Stimulated activated CD8-positive, alpha-beta memory T cell treated with anti-CD3 and anti-CD28 coated beads, Interleukin-7, amount 100 ng/mL, for 24 hours (primary cell): ENCODE measurements around the gene SBF2.

Experiments
- DNase-seq: peaks from one replicate; pipeline ENCODE4 v3.0.0-alpha.2; 2020; ENCODE audit warnings: low read depth

SBF2 gene

DNA sequence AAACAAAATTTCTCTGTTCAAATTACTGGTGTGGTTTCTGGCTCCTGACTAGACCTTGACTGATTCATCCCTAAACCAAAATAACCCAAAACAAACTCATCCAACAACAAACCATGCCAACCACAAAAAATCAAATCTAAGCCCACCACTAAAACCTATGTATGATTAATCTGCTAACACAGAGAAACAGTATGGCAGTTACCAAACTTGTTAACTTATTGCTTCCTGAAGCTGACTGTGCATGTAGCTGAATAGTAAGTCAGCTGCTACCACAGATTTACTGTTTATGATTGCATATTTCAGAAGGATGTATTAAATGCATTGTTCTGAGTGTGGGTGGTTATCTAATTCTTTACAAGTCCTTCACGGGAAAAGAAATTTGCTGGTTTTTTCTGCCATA lies 399.0 kb downstream of the SBF2 start:
- DNase-seq, result no peak

DNA sequence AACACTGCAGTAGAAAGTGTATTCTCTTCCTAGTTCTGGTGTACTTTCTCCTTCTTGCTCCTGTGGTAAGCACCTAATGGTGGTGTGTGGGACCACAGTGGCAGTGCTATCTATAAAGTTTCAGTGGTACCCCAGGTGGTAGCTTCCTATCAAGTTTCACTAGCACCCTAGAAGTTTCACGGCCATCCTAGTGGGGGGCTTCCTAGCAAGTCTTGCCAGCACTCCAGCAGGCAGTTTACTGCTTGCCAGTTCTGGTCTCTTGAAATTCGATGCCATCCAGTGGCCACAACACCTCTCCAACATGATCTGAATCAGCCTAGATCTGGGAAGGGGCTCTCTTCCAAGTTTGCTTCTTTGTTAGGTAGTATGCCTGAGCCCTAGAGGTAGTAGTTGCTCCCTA lies 400.5 kb downstream of the SBF2 start:
- no peak for DNase-seq

DNA sequence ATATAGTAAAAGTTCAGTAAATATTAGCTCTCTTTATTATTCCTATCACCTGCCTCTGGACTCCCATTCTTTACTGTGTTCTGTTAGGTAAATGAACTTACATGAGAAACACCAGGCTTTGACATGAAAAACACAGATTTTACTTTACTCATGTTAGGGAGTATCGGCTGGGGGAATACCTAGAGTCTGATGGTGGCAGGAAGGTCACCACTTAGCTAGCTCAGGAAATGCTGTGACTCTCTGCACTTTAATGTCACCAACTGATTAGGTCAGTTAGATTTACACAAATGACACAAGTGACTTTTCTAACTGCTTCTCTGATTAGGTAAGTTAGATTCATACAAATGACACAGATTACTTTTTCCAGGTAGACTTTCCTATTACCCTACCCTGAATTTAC lies 405.1 kb downstream of the SBF2 start:
- no peak for DNase-seq

DNA sequence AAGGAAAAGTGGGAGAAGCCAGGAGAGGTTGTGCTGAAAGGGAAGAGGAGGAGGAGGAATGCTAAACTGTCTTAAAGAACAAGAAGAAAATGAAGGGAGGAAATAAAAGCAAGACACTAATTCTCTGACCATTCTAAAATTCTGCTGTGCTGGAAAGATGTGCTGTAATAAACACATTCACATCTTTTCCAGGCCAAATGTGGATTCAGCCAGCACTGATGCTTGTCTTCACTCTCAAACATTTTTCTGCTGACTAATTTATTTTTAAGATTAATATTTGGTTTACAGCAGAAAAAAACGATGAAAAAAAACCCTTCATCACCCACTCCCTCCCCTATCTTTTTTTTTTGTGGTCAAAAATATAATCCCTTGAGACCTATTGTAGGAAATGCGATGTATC lies 406.5 kb downstream of the SBF2 start:
- DNase-seq, result no peak

- no peak for DNase-seq
These were observed 407.4 kb downstream of the SBF2 start for GRCh38 chr11:9886595-9886994.

DNA sequence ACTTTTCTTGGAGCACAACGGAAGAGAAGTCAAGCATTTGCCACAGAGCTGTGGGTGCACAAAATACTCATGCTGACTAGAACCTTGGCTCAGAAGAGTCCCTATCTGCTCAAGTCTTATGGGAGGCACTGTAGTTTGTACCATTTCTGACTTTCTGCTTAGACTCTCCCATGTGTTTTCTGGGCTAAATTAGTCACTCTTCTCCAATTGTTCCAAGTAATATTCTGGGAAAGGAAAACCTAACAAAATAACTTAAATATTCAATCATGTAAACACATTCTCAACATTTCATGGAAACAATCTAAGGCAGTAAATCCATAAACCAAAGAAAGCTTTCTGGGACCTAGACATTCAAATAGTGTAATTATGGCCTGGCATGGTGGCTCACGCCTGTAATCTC lies 409.4 kb downstream of the SBF2 start:
- DNase-seq, result no peak

DNA sequence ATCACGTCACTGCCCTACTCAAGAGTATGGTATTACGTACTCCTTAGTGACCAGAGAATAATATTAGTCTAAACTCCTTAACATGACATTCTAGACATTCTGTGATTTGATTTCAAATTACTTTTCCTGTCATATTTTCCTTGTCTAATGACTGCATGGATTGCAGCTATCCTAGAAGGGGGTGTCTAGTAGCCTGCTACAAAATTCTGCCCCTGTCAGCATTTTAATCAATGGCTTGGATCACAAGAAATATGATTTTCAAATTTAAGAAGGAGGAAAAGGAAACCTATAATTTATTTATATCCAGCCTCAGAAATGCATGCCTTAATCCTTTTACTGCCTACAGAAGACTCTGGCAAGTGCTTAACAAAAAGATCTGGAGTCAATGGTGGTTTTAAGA lies 413.4 kb downstream of the SBF2 start:
- no peak for DNase-seq

DNA sequence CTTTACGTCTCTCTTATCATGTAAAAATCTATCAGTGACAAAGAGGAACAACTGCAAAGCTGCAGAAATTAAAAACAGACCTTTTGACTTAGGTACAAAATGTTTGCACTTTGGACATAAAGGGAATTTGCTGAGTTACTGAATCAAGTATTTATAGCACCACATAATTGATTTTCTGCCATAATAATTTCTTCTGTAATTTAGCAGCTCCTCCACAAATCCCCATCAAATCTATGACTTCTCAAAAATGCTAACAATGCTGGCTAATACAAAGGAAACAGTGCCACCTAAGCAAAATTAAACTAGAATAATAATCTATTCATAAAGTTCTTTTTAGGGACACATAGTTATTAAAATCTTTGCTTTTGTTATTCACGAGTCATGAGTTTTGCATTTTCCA lies 415.1 kb downstream of the SBF2 start:
- no peak for DNase-seq

- no peak for DNase-seq
These were observed 417.7 kb downstream of the SBF2 start for GRCh38 chr11:9876331-9876730.

GRCh38 chr11:9875862-9876261 lies 418.2 kb downstream of the SBF2 start:
- no peak for DNase-seq

- no peak for DNase-seq
These were observed 418.6 kb downstream of the SBF2 start for GRCh38 chr11:9875399-9875798.

GRCh38 chr11:9874466-9874865 lies 419.6 kb downstream of the SBF2 start:
- DNase-seq, result no peak

GRCh38 chr11:9868641-9869040 lies 425.4 kb downstream of the SBF2 start:
- DNase-seq, result no peak

DNA sequence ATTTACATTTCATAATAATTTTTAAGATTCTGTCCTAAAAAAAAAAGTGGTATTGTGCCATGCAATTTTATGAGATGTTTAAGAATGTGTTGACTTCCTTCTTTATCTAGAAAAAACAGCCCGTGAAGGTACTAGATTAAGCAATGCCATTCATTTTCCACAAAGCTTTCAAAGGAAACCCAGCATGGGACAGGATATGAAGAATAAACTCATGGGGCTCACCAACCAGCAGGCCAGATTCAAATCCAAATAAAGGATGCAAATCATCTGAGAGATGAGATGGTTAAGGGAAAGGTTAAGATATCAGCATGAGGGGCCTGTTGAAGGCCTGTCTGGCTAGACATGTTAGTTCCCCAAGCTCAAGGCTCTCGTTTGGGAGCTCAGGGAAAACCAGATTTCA lies 431.0 kb downstream of the SBF2 start:
- DNase-seq, result no peak

GRCh38 chr11:9861860-9862725 lies 431.9 kb downstream of the SBF2 start:
- DNase-seq, result peak; percentile 4

DNA sequence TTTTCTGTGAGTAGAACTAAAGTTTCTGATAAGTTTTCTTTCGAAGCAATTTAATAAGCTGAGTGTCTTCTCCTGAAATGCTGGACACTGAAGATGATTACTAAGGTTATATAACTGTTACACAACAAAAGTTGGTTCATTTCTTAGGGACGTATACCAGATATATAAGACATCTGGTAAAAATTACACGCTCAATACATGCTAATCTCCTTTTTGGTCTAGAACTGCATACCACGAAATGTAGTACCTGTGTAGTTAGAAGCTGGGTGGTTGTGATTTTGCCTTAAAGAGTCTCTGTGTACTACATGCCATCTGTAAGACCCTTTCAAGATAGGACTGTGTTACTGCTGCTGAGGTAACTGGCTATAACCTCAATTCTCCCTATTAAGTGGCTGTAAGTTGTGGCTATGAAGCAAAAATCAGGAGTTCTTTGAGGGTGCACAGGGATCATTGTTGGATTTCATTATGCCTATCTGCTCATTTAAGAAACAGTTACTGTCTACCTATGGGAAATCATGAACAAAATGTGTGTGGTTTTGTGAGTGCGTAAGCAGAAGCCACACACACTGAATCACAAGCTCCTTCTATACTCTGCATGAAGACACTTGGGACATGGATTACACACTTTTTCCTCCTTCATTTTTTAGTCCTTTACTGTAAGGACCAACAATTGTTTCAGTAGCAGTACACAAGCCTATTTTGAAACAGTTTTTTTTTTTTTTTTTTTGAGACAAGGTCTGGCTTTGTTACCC lies 434.3 kb downstream of the SBF2 start:
- DNase-seq, result no peak

GRCh38 chr11:9858822-9859221 lies 435.2 kb downstream of the SBF2 start:
- DNase-seq, result no peak

DNA sequence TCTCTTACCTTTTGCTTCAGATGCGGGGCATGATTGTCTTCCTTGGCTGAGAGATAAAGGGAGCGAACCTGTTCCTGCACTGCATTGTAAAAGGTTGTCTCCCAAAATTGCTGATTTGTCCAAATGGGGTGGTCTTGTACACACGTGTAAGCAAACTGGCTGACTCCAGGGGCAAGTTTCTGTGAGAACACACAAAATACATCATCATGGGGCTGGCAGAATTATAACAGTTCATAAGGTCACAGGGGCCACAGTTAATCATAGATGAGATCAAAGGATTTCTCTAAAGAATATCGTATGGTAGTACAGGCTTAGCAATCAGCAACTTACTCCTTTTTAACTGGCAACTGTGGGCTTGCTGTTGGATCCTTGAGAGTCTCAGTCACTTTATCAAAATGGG lies 435.8 kb downstream of the SBF2 start:
- DNase-seq, result no peak

GRCh38 chr11:9855579-9856287 lies 438.3 kb downstream of the SBF2 start:
- no peak for DNase-seq

- no peak for DNase-seq
These were observed 440.0 kb downstream of the SBF2 start for GRCh38 chr11:9853929-9854552.

GRCh38 chr11:9852465-9852864 lies 441.6 kb downstream of the SBF2 start:
- no peak for DNase-seq

DNA sequence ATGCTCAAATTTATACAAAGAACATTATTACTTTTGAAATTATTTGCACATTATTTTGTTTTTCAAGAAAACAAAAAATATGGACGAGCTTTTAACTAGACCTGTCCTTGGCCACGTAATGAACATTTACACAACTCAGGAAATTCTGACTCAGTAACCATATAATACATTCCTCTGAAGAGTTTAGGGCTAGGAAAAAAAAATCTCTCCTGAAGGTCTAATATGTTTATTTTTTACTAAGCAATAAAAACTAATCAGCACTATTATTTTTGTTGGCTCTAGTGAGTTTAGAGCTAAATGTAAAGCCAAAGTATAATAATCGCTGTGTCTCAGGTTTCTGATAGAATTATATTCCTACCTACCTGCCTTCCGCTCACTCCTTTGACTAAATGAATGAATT lies 442.7 kb downstream of the SBF2 start:
- no peak for DNase-seq
